ENCODE results near the gene DRD1.
"Not testable (repeated sequence)": the region's sequence is repeated elsewhere in the genome, so short reads cannot be mapped to it uniquely, and the experiment has no call there.

DRD1 gene

GRCh38 chr5:175422058-175422457 lies 21.9 kb downstream of the DRD1 start:
- DNase-seq: no peak

DNA sequence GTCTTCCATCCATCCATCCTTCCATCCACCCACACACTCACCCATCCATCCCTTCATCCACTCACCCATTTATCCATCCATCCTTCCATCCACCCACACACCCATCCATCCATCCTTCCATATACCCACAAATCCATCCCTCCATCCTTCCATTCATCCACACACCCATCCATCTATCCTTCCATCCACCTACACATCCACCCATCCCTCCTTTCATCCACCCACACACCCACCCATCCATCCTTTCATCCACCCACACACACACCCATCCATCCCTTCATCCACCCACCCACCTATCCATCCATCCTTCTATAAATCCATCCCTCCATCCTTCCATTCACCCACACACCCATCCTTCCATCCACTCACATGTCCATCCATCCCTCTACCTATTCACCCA lies 23.6 kb downstream of the DRD1 start:
- no peak for DNase-seq

DNA sequence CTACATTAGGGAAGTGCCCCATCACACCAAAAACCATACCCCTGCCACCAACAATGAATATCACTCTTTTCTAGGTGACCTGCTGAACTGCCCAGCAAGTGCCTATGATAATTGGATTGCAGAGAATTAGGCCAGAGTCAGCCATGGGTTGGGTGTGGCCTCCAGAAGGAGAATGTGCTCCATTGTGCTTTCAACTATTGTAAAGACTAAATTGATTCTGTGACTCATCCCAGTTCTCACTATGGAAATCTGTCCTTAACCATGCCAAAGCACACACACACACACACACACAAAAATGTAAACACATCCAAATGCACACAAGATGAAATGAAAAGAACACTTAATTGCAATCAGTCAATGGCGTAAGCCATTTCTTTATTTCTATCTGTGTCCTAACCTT lies 25.7 kb downstream of the DRD1 start:
- DNase-seq: no peak

DNA sequence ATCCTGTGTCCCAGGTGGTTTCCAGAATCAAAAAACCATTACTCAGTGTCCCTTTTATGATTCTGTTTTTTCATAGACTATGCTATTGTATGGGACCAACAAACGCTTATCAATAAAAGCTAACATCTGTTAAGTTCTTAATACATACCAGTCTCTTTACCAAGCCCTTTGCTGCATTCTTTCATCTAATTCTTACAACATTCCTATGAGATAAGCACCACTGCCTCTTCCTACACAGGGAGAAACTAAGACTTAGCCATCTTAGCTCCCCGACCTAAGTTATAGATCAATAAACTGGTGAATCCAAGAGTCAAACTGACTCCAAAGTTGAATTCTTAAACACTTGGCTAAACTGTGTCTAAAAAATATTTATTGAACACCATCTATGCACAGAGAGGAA lies 26.6 kb downstream of the DRD1 start:
- no peak for DNase-seq

DNA sequence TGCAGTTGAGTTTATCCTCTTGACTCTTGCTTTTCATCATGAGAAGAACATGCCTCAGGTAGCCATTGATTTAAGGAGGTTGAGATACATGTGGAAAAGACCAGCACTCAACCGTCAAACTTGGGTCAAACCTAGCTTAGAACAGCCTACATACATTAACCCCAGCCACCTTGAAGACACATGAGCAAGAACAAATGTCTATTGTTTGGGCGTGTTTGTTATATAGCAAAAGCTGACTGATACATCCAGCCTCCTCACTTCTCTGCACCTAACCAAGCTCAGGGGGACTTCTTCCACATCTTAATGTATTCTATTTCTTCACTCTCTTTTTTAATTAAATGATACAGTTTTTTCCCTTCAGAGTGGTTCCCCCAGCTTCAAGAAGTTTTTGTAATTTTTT lies 28.7 kb downstream of the DRD1 start:
- DNase-seq: no peak

- no peak for DNase-seq
These were observed 33.1 kb downstream of the DRD1 start for GRCh38 chr5:175410926-175411325.

- DNase-seq: no peak
These were observed 37.7 kb downstream of the DRD1 start for GRCh38 chr5:175406300-175406699.

- DNase-seq: not testable (repeated sequence)
These were observed 46.2 kb downstream of the DRD1 start for GRCh38 chr5:175397590-175398297.

- not testable (repeated sequence) for DNase-seq
These were observed 48.6 kb downstream of the DRD1 start for GRCh38 chr5:175395430-175395829.

DNA sequence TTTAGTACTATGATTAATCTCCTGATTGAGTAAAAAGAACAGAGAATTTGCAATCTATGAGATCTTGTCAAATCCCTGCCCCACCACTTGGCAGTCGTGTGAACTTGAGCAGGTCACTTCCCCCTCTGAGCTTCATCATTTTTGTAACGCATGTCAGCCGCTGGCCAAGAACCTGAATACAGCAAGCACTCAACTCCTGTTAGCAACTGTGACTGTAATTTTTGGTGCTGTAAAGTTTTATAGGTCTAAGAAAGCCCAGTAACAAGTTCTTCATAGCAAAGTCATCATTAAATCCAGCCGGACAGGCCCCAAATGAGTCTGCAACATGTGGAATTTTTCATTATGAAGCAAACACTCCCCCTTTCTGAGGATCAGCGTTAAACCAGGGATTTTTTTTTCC lies 49.4 kb downstream of the DRD1 start:
- no peak for DNase-seq

GRCh38 chr5:175393897-175394296 lies 50.1 kb downstream of the DRD1 start:
- no peak for DNase-seq

- DNase-seq: no peak
These were observed 51.7 kb downstream of the DRD1 start for GRCh38 chr5:175392236-175392635.

DNA sequence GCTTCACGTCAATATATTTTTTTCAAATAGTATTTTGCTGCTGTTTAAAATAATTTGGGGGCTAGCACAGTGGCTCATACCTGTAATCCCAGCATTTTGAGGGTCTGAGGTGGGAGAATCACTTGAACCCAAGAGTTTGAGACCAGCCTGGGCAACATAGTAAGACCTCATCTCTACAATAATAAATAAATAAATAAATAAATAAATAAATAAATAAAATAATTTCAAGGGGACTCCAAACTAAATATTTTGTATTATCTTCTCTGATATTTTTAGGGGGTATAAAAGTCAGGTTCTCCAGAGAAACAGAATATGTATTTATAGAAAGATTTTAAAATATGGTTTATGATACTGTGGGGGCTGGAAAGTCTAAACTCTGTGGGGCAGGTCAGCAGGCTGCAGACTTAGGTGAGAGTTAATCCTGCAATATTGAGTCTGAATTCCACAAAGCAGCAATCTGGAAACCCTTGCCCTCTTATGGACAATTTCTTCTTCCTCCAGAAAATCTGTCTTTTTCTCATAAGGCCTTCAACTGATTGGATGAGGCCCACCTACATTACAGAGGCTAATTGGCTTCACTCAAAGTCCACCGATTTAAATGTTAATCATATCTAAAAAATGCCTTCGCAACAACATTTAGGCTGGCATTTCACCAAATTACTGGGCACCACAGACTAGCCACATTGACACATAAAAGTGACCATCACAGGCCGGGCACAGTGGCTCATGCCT lies 53.5 kb downstream of the DRD1 start:
- DNase-seq: no peak

Data from right forelimb (tissue), 1 donor.